Activated naive CD8-positive, alpha-beta T cell treated with anti-CD3 and anti-CD28 coated beads, Interleukin-2, amount 10 ng/mL, durations not matched to agents 7 days and 5 days (primary cell): ENCODE results near the gene HS3ST1. TPM values are rescaled to one million over a fixed set of nuclear protein-coding genes. Genes with fewer than 3 reads are reported as not detected.
"Not testable (repeated sequence)": the region's sequence is repeated elsewhere in the genome, so short reads cannot be mapped to it uniquely, and the experiment has no call there.

ENCODE experiments used
- ATAC-seq: fragments of 150-1000 bp; cut with Tn5 transposase; one replicate; pipeline ENCODE4 v1.10.0; 2021; ENCODE audit warnings: low read depth, moderate library complexity
- POLR2A ChIA-PET: fragments of 350-600 bp; sonication (Branson Sonifier 250); formaldehyde crosslinking; loops from one replicate; lab custom pipeline; 2021; ENCODE audit warnings: antibody characterized with exemption; lab: Charles Lee
- DNase-seq: peaks from one replicate; pipeline ENCODE4 v3.0.0; 2021
- H3K27ac Mint-ChIP-seq: one replicate; pipeline ENCODE4 v1.8.0; 2022; ENCODE audit warnings: mild to moderate bottlenecking, mixed read lengths
- H3K27me3 Mint-ChIP-seq: one replicate; pipeline ENCODE4 v1.8.0; 2022; ENCODE audit warnings: mild to moderate bottlenecking, moderate library complexity, mixed read lengths
- H3K36me3 Mint-ChIP-seq: one replicate; pipeline ENCODE4 v1.8.0; 2021; ENCODE audit warnings: mild to moderate bottlenecking, mixed read lengths
- H3K4me1 Mint-ChIP-seq: one replicate; pipeline ENCODE4 v1.8.0; 2021; ENCODE audit warnings: mixed read lengths
- H3K4me3 Mint-ChIP-seq: one replicate; pipeline ENCODE4 v1.8.0; 2022; ENCODE audit warnings: mild to moderate bottlenecking, moderate library complexity, mixed read lengths
- H3K9me3 Mint-ChIP-seq: one replicate; pipeline ENCODE4 v1.8.0; 2021; ENCODE audit warnings: mixed read lengths
- total RNA-seq, 2 experiments: library from RNA; stranded (reverse); gene quantifications; one replicate each; pipeline ENCODE4 v1.2.3, GENCODE V29; 2021

HS3ST1 gene
- total RNA-seq, 2 experiments from 2014 or later = 0.06 to 0.47 TPM

DNA sequence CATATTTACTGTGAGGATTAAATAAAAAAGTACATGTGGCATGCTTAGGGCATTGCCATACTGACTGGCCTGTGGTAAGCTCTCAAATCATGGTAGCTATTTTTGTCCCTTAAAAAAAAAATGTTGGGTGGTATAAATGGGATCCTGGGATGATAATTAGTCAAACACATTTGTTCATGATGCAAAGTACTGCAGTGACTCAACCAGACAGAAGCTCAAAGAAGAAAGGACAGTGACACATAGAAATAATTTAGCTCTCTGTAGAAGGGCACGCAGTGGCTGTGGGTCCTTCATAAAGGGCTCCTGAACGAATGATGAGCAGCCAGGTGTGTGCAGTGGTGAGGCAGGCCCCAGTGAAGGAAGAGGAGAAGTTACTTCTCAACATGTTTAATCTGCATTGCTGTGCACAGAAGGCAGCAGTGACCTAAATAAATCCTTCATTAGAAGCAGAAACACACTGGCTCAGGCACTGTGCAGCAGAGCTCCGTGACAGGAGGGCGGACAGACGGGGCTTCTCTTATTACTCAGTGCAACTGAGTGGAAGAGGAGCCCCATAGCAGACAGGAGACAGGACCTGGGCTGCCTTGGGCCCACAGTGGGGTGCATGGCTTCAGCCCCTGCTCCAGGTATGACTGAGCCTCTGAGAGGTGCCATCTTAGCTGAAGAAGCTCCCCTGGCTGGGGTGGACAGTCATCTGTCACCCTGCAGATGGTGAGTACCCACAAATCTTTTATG is 20.3 kb downstream of the HS3ST1 start:
- ATAC-seq = no peak
- H3K4me1 Mint-ChIP-seq = no peaks in the 10 kb centered on the region
- POLR2A ChIA-PET = no interaction called here
- H3K36me3 Mint-ChIP-seq = no peaks in the 10 kb centered on the region
- H3K4me3 Mint-ChIP-seq = no peak overlapping the region
- DNase-seq = no peak
- H3K9me3 Mint-ChIP-seq = no peaks in the 10 kb centered on the region
- no peak overlapping the region for H3K27ac Mint-ChIP-seq
- H3K27me3 Mint-ChIP-seq = no peaks in the 10 kb centered on the region

DNA sequence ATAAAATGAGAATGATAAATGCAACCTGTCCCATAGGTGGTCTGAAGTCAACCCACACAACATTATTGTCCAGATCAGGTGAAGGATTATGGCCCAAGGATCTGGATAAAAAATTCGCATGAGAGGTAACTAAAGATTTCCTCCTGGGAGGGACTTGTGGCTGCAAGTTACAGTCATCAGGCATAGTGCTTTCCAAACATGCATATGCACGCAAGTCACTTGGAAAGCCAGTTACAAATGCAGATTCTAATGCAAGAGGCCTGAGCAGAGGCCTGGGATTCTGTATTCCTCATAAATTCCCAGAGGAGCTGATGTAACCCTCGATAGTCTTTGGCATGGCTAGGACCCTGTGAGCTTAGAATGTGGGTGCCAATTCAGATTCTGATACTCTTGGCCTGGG is 21.1 kb downstream of the HS3ST1 start:
- H3K4me1 Mint-ChIP-seq = no peaks in the 10 kb centered on the region
- no peaks in the 10 kb centered on the region for H3K36me3 Mint-ChIP-seq
- H3K9me3 Mint-ChIP-seq = no peaks in the 10 kb centered on the region
- no peak for ATAC-seq
- no peak overlapping the region for H3K4me3 Mint-ChIP-seq
- H3K27me3 Mint-ChIP-seq = no peaks in the 10 kb centered on the region
- no peak for DNase-seq
- no peak overlapping the region for H3K27ac Mint-ChIP-seq
- POLR2A ChIA-PET = no interaction called here

DNA sequence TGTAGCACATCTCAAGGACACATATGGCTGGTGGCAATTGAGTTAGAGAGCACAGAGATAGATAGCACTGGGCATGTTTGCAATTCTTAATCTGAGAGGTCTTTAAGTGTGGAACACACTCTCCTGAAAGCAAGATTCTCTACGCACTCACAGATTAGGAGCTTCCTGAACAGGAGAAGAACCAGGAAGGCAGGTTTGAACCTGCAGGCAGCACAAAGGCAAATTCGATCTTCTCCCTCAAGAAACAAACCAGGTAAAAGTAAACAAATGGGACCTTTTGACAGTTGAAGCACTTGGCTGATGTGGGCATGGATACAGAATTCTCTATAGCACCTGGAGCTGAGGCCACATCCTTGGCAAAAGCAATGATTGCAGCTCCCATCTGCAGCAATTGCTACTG is 24.3 kb downstream of the HS3ST1 start:
- no peaks in the 10 kb centered on the region for H3K9me3 Mint-ChIP-seq
- H3K4me3 Mint-ChIP-seq = no peak overlapping the region
- no peak for DNase-seq
- no peaks in the 10 kb centered on the region for H3K4me1 Mint-ChIP-seq
- no peaks in the 10 kb centered on the region for H3K36me3 Mint-ChIP-seq
- no peak overlapping the region for H3K27ac Mint-ChIP-seq
- POLR2A ChIA-PET = no interaction called here
- no peak for ATAC-seq
- H3K27me3 Mint-ChIP-seq = no peaks in the 10 kb centered on the region

GRCh38 chr4:11402192-11402591 is 26.5 kb downstream of the HS3ST1 start:
- no peaks in the 10 kb centered on the region for H3K9me3 Mint-ChIP-seq
- H3K27ac Mint-ChIP-seq = no peak overlapping the region
- ATAC-seq (no peak), DNase-seq (no peak)
- H3K36me3 Mint-ChIP-seq = no peaks in the 10 kb centered on the region
- no peaks in the 10 kb centered on the region for H3K27me3 Mint-ChIP-seq
- H3K4me1 Mint-ChIP-seq = no peaks in the 10 kb centered on the region
- POLR2A ChIA-PET = no interaction called here
- no peak overlapping the region for H3K4me3 Mint-ChIP-seq

GRCh38 chr4:11399461-11399971 is 29.2 kb downstream of the HS3ST1 start:
- POLR2A ChIA-PET = no interaction called here
- H3K4me3 Mint-ChIP-seq = no peak overlapping the region
- no peak overlapping the region for H3K27ac Mint-ChIP-seq
- no peak for ATAC-seq
- H3K27me3 Mint-ChIP-seq = no peaks in the 10 kb centered on the region
- DNase-seq = no peak
- no peaks in the 10 kb centered on the region for H3K4me1 Mint-ChIP-seq
- no peaks in the 10 kb centered on the region for H3K36me3 Mint-ChIP-seq
- no peaks in the 10 kb centered on the region for H3K9me3 Mint-ChIP-seq

DNA sequence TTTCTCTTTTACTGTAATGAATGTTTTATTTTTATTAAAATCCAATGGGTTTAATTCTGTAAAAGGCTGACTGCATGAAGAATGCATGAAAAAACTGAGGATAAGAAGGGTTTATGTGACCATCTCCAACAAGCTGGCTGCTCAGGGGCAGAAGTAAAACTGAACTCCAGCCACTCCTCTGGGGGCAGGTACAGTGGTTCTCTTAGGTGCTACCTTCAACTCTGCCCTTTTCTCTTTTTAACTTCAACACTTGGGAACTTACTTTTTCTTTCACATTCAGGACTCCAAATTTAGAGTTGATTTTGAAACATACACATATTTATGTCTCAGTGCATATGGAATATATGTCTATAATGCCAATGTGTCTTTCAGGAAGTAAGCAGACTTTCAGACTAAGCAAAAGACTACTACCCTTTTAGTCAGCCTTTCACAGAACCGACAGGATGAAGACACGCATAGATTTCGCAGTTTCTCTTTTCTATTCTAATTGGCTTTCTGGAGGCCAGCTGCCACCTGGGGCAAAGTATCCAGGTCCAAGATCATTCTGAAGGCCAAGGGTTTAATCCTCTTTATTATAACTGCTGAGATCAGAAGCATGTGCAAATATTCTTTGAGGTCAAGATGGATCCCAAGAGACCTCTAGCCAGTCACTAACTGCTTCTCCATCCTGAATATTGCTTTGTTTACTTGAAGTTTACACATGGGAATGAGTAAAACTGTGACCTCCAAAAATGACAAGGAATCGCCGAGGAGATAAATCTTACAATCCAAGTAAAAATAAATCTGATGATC is 30.7 kb downstream of the HS3ST1 start:
- ATAC-seq = no peak
- H3K4me3 Mint-ChIP-seq = no peak overlapping the region
- H3K9me3 Mint-ChIP-seq = no peaks in the 10 kb centered on the region
- H3K4me1 Mint-ChIP-seq = no peaks in the 10 kb centered on the region
- POLR2A ChIA-PET = no interaction called here
- DNase-seq = no peak
- H3K27ac Mint-ChIP-seq = no peak overlapping the region
- H3K27me3 Mint-ChIP-seq = no peaks in the 10 kb centered on the region
- H3K36me3 Mint-ChIP-seq = no peaks in the 10 kb centered on the region

- DNase-seq (no peak), ATAC-seq (no peak)
- Mint-ChIP-seq H3K4me3 (no peak overlapping the region), H3K9me3 (no peaks in the 10 kb centered on the region), H3K27me3 (no peaks in the 10 kb centered on the region), H3K4me1 (no peaks in the 10 kb centered on the region), H3K27ac (no peak overlapping the region), H3K36me3 (no peaks in the 10 kb centered on the region)
- POLR2A ChIA-PET = no interaction called here
Observed at GRCh38 chr4:11397146-11397545, 31.5 kb downstream of the HS3ST1 start.

- POLR2A ChIA-PET = no interaction called here
- no peaks in the 10 kb centered on the region for H3K9me3 Mint-ChIP-seq
- no peak for ATAC-seq
- H3K4me3 Mint-ChIP-seq = no peak overlapping the region
- H3K27ac Mint-ChIP-seq = no peak overlapping the region
- H3K36me3 Mint-ChIP-seq = no peaks in the 10 kb centered on the region
- DNase-seq = no peak
- H3K4me1 Mint-ChIP-seq = no peaks in the 10 kb centered on the region
- peaks cover 4% of the 10 kb centered on the region for H3K27me3 Mint-ChIP-seq
Observed at GRCh38 chr4:11393551-11393950, 35.1 kb downstream of the HS3ST1 start.

- H3K27me3 Mint-ChIP-seq, H3K4me1 Mint-ChIP-seq, H3K36me3 Mint-ChIP-seq, H3K9me3 Mint-ChIP-seq, POLR2A ChIA-PET, DNase-seq, H3K4me3 Mint-ChIP-seq, H3K27ac Mint-ChIP-seq, ATAC-seq: not testable (repeated sequence)
Observed at GRCh38 chr4:11384072-11384471, 44.6 kb downstream of the HS3ST1 start.

DNA sequence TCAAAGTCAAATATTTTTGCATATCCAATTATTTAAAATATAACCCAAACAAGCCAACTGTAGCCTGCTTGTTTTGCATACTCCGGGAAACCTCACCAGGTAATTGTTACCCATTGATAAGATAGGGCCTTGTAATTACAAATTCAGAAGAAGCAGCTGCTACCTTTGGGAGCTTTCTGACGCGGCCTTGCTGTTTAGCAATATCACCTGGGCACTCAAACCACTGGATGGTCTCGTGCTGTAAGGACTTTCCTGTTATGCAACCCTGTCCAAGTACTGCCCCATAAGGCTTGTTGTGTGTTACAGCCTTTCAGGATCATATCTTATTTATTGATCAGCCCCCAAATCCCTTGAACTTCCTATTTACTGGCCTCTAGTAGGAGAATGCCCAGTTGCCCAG is 52.1 kb downstream of the HS3ST1 start:
- POLR2A ChIA-PET = no interaction called here
- H3K27me3 Mint-ChIP-seq = no peaks in the 10 kb centered on the region
- H3K4me3 Mint-ChIP-seq = no peak overlapping the region
- H3K9me3 Mint-ChIP-seq = peaks cover 2% of the 10 kb centered on the region
- ATAC-seq = no peak
- H3K4me1 Mint-ChIP-seq = no peaks in the 10 kb centered on the region
- no peaks in the 10 kb centered on the region for H3K36me3 Mint-ChIP-seq
- no peak for DNase-seq
- no peak overlapping the region for H3K27ac Mint-ChIP-seq

DNA sequence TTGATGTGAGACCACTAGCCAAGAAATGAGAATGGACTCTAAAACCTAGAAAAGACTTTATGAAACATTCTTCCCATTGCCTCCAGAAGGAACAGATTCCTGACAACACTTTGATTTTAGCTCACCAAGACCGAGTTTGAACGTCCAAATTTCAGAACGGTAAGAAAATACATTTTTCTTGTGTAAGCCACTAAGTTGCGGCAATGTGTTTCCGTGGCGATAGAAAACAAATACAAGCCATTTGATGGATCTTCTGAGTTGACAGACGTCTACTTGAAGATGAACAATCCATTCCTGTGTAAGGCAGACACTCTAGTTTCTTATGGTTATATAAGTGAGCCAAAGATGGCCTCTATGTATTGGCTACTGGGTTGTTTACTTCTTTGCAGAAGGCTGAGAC is 52.5 kb downstream of the HS3ST1 start:
- Mint-ChIP-seq H3K4me3 (no peak overlapping the region), H3K9me3 (peaks cover 2% of the 10 kb centered on the region), H3K27me3 (no peaks in the 10 kb centered on the region), H3K36me3 (no peaks in the 10 kb centered on the region), H3K4me1 (no peaks in the 10 kb centered on the region), H3K27ac (no peak overlapping the region)
- POLR2A ChIA-PET = no interaction called here
- ATAC-seq (no peak), DNase-seq (no peak)

- no peaks in the 10 kb centered on the region for H3K36me3 Mint-ChIP-seq
- H3K4me1 Mint-ChIP-seq = no peaks in the 10 kb centered on the region
- ATAC-seq (peak; percentile 33), DNase-seq (no peak)
- H3K27me3 Mint-ChIP-seq = peaks cover 9% of the 10 kb centered on the region
- H3K9me3 Mint-ChIP-seq = peaks cover 3% of the 10 kb centered on the region
- H3K27ac Mint-ChIP-seq = no peak overlapping the region
- H3K4me3 Mint-ChIP-seq = no peak overlapping the region
- POLR2A ChIA-PET = no interaction called here
Observed at GRCh38 chr4:11368701-11369115, 60.0 kb downstream of the HS3ST1 start.

DNA sequence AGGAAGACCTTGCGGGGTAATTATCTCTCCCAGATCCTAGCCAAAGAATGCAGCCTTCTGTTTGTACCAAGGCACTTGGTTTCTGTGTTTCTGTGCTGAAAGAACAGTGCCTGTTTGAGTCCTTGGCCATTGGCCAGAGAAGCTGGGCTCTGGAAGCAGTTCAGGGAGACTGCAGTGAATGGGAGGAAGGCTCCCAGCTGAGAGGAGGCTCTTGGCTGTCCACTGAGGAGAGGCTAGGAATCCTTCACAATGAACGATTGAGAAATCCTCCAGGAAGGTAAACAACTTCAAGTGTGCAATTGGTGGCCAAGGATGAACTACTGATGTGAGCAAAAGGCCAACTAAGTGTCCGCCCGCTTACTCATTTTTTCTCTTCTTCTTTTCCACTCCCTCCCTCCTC is 61.3 kb downstream of the HS3ST1 start:
- no peaks in the 10 kb centered on the region for H3K36me3 Mint-ChIP-seq
- POLR2A ChIA-PET = no interaction called here
- no peak overlapping the region for H3K4me3 Mint-ChIP-seq
- peaks cover 9% of the 10 kb centered on the region for H3K27me3 Mint-ChIP-seq
- no peak overlapping the region for H3K27ac Mint-ChIP-seq
- H3K9me3 Mint-ChIP-seq = peaks cover 3% of the 10 kb centered on the region
- H3K4me1 Mint-ChIP-seq = no peaks in the 10 kb centered on the region
- ATAC-seq = no peak
- DNase-seq = no peak

DNA sequence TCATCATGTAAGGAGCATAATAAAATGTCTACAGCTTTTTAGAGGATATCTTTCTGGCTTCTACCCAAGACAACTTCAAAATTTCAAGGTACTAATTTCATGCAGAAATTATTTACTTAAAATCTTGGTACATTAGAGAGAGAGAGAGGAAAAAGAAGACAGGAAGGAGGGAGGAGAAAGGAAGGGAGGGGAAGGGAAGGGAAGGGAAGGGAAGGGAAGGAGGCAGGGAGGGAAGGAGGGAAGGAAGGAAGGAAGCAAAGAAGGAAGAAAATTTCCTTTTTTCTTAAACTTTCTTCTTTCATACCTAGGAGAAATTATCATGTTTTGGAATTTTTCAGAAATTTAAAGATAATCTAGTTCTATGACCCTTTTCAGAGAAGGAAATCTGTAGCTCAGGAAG is 61.8 kb downstream of the HS3ST1 start:
- H3K9me3 Mint-ChIP-seq = peaks cover 3% of the 10 kb centered on the region
- POLR2A ChIA-PET = no interaction called here
- H3K36me3 Mint-ChIP-seq = no peaks in the 10 kb centered on the region
- no peak overlapping the region for H3K4me3 Mint-ChIP-seq
- no peaks in the 10 kb centered on the region for H3K4me1 Mint-ChIP-seq
- no peak overlapping the region for H3K27ac Mint-ChIP-seq
- ATAC-seq (no peak), DNase-seq (no peak)
- H3K27me3 Mint-ChIP-seq = peaks cover 9% of the 10 kb centered on the region
